ENCODE data around the gene CLPX.
"Not testable (repeated sequence)": the region's sequence is repeated elsewhere in the genome, so short reads cannot be mapped to it uniquely, and the experiment has no call there.

Gene CLPX

GRCh38 chr15:65194826-65195547 is 9.8 kb upstream of the CLPX start:
- Mint-ChIP-seq H3K4me1 (peaks cover 14% of the 10 kb centered on the region), H3K4me3 (no peak overlapping the region), H3K27me3 (ENCODE audit: low read depth) (peaks cover 3% of the 10 kb centered on the region), H3K9me3 (no peaks in the 10 kb centered on the region), H3K36me3 (ENCODE audit: low read depth) (no peaks in the 10 kb centered on the region), H3K27ac (peak overlapping the region in 2 of 3 experiments; percentile 43 to 56)
- no peak for TF ChIP-seq CTCF (IDR thresholded peaks at IDR 0.05; ENCODE audit: unreplicated experiment in 3 of 3)

- Mint-ChIP-seq H3K4me1 (peaks cover 19% of the 10 kb centered on the region), H3K27me3 (ENCODE audit: low read depth) (peaks cover 3% of the 10 kb centered on the region), H3K36me3 (ENCODE audit: low read depth) (no peaks in the 10 kb centered on the region), H3K27ac (peak overlapping the region in 1 of 3 experiments; percentile 70), H3K9me3 (no peaks in the 10 kb centered on the region), H3K4me3 (no peak overlapping the region)
- TF ChIP-seq CTCF (IDR thresholded peaks at IDR 0.05; ENCODE audit: unreplicated experiment in 3 of 3): no peak
Observed at GRCh38 chr15:65192016-65192415, 6.9 kb upstream of the CLPX start.

- no peaks in the 10 kb centered on the region for H3K9me3 Mint-ChIP-seq
- peaks cover 6% of the 10 kb centered on the region for H3K4me1 Mint-ChIP-seq
- H3K4me3 Mint-ChIP-seq: peak overlapping the region; percentile 61 to 76 (median 75)
- no peaks in the 10 kb centered on the region for H3K36me3 Mint-ChIP-seq (ENCODE audit: low read depth)
- peak; percentile 80 to 90 (median 85) for TF ChIP-seq CTCF (IDR thresholded peaks at IDR 0.05; ENCODE audit: unreplicated experiment in 3 of 3)
- peak overlapping the region; percentile 72 to 88 (median 78) for H3K27ac Mint-ChIP-seq
- H3K27me3 Mint-ChIP-seq (ENCODE audit: low read depth): peaks cover 3% of the 10 kb centered on the region
Observed at GRCh38 chr15:65189102-65189740, 4.1 kb upstream of the CLPX start.

- H3K4me3 Mint-ChIP-seq: not testable (repeated sequence)
- H3K4me1 Mint-ChIP-seq: peaks cover 13% of the 10 kb centered on the region
Observed at GRCh38 chr15:65188472-65188871, 3.3 kb upstream of the CLPX start.

GRCh38 chr15:65184305-65184867 is 756 bp downstream of the CLPX start:
- peak overlapping the region; percentile 99 for H3K4me3 Mint-ChIP-seq
- peaks cover 24% of the 10 kb centered on the region for H3K4me1 Mint-ChIP-seq
- no peaks in the 10 kb centered on the region for H3K27me3 Mint-ChIP-seq (ENCODE audit: low read depth)
- TF ChIP-seq CTCF (IDR thresholded peaks at IDR 0.05; ENCODE audit: unreplicated experiment in 3 of 3): no peak
- peak overlapping the region; percentile 99 for H3K27ac Mint-ChIP-seq
- H3K36me3 Mint-ChIP-seq (ENCODE audit: low read depth): peaks cover 11% of the 10 kb centered on the region
- H3K9me3 Mint-ChIP-seq: no peaks in the 10 kb centered on the region

More at GRCh38 chr15:65188472-65188871, 3.3 kb upstream of the CLPX start:
- not testable (repeated sequence) for H3K9me3 Mint-ChIP-seq; H3K36me3 Mint-ChIP-seq (ENCODE audit: low read depth); H3K27me3 Mint-ChIP-seq (ENCODE audit: low read depth); H3K27ac Mint-ChIP-seq

- H3K4me1 Mint-ChIP-seq: peaks cover 19% of the 10 kb centered on the region
- no peak for TF ChIP-seq CTCF (IDR thresholded peaks at IDR 0.05; ENCODE audit: unreplicated experiment in 3 of 3)
- no peaks in the 10 kb centered on the region for H3K9me3 Mint-ChIP-seq
- H3K4me3 Mint-ChIP-seq: peak overlapping the region; percentile 99
- peak overlapping the region; percentile 99 for H3K27ac Mint-ChIP-seq
- H3K27me3 Mint-ChIP-seq (ENCODE audit: low read depth): no peaks in the 10 kb centered on the region
- H3K36me3 Mint-ChIP-seq (ENCODE audit: low read depth): peaks cover 17% of the 10 kb centered on the region
Observed at GRCh38 chr15:65183865-65184159, 1.3 kb downstream of the CLPX start.

All from nephron (organoid).